ENCODE data around the gene AFF1.

Gene AFF1

GRCh38 chr4:87188932-87189331, 254.1 kb downstream of the AFF1 start:
- no peak for TF ChIP-seq CTCF (conservative IDR thresholded peaks at IDR 0.05; ENCODE audit: low read depth, low read length)
- no peak for DNase-seq (ENCODE audit: low read depth)
- H3K4me3 ChIP-seq (ENCODE audit: low read depth, low read length): no peak overlapping the region
